ENCODE data around the gene TGFB1I1.

DNA sequence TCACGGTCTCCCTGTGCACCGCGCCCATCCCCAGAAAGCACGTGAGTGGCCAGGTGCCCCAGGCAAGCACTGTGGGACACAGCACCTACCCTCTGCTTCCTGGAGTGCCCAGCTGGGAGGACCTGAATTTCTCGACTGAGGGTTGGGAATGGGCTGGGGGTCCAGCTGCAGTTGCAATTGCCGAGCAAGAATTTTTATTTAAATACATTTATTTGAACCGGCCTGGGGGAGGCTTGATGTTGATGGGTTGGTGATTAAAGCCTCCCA, 17.3 kb downstream of the TGFB1I1 start:
- TF ChIP-seq CTCF (conservative IDR thresholded peaks at IDR 0.05 in 1 of 2, IDR thresholded peaks at IDR 0.05 in 1 of 2; ENCODE audit: extremely low read depth in 1 of 2, insufficient read depth in 1 of 2, low read depth in 1 of 2, low read length in 2 of 2) (no peak), EZH2 (IDR thresholded peaks at IDR 0.05; ENCODE audit: borderline replicate concordance, low read length) (no peak)
